Measurements from ENCODE around the gene ASB9.

DNA sequence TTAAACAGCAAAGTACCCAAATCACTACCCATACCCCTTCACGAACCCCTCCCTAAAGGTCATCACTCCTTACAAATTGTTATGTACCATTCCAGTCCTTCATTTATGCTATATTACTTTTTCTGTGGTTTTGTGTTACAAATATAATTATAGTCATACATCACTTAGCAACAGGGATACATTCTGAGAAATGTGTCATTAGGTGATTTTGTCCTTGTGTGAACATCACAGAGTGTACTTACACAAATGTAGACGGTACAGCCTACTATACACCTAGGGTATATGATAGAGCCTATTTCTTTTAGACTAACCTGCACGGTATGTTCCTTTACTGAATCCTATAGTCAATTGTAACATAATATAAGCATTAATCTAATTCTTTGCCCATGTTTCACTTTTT, 61.9 kb downstream of the ASB9 start:
- no peak for TF ChIP-seq EZH2phosphoT487 (IDR thresholded peaks at IDR 0.05; ENCODE audit: insufficient read depth, low read depth)
- TF ChIP-seq EZH2 (IDR thresholded peaks at IDR 0.05; ENCODE audit: insufficient read depth, poor library complexity, severe bottlenecking), result no peak
